Subcutaneous abdominal adipose tissue (tissue), 5 donors: ENCODE measurements around the gene PAPOLB.
"Not testable (repeated sequence)": the region's sequence is repeated elsewhere in the genome, so short reads cannot be mapped to it uniquely, and the experiment has no call there.

Experiments used
- H3K27ac ChIP-seq: one replicate; pipeline ENCODE4 v1.7.0; 2013; ENCODE audit warnings: low read depth, mild to moderate bottlenecking, inconsistent platforms, low read length, moderate library complexity
- H3K27me3 ChIP-seq, 5 donors: one replicate each; pipeline ENCODE4 v1.7.0; 2013; ENCODE audit warnings: low read length in 5 of 5, inconsistent platforms in 1 of 5; ENCODE audit not compliant: control insufficient read depth in 5 of 5, insufficient read depth in 4 of 5
- H3K36me3 ChIP-seq, 5 donors: one replicate each; pipeline ENCODE4 v1.7.0; 2013; ENCODE audit warnings: low read length in 5 of 5; ENCODE audit not compliant: control insufficient read depth in 5 of 5, insufficient read depth in 5 of 5
- H3K4me1 ChIP-seq, 5 donors: one replicate each; pipeline ENCODE4 v1.7.0; 2013; ENCODE audit warnings: low read length in 5 of 5, mild to moderate bottlenecking in 3 of 5, moderate library complexity in 1 of 5; ENCODE audit not compliant: control insufficient read depth in 5 of 5, insufficient read depth in 5 of 5
- H3K4me3 ChIP-seq, 5 donors: one replicate each; pipeline ENCODE4 v1.7.0; 2013; ENCODE audit warnings: low read length in 5 of 5, low read depth in 1 of 5
- H3K9ac ChIP-seq, 5 donors: one replicate each; pipeline ENCODE4 v1.7.0; 2013; ENCODE audit warnings: low read length in 5 of 5, mild to moderate bottlenecking in 4 of 5, moderate library complexity in 3 of 5
- H3K9me3 ChIP-seq, 5 donors: one replicate each; pipeline ENCODE4 v1.7.0; 2013; ENCODE audit warnings: low read length in 5 of 5; ENCODE audit not compliant: control insufficient read depth in 5 of 5
- donor health status: healthy.
- donor health status: healthy.
- donor health status: healthy.
- donor health status: healthy.
- donor health status: healthy.

PAPOLB gene

GRCh38 chr7:4861673-4862072 lies at the start of gene PAPOLB:
PAPOLB (minus strand) TSS chr7:4862030; CDS start chr7:4861810, 220 bp downstream.
- no peak within 1 kb of the TSS for H3K9ac ChIP-seq
- H3K36me3 ChIP-seq = no peaks in the 10 kb centered on the region
- peaks cover 0 to 7% (median 4%) of the 10 kb centered on the region in 5 donors for H3K27me3 ChIP-seq
- peaks cover 0 to 2% (median 0%) of the 10 kb centered on the region in 5 donors for H3K9me3 ChIP-seq
- no peak within 1 kb of the TSS for H3K27ac ChIP-seq
- peak within 1 kb of the TSS in 3 of 5 donors; percentile 34 to 58 (median 45) for H3K4me3 ChIP-seq
- H3K4me1 ChIP-seq = peaks cover 0 to 8% (median 0%) of the 10 kb centered on the region in 5 donors

- Histone ChIP-seq H3K9me3 (peaks cover 0 to 6% (median 3%) of the 10 kb centered on the region in 5 donors), H3K4me1 (no peaks in the 10 kb centered on the region), H3K27me3 (no peaks in the 10 kb centered on the region), H3K4me3 (no peak overlapping the region), H3K36me3 (no peaks in the 10 kb centered on the region), H3K9ac (no peak overlapping the region), H3K27ac (no peak overlapping the region)
Observed at GRCh38 chr7:4911111-4911828, 49.4 kb upstream of the PAPOLB start.

GRCh38 chr7:4906682-4907081 lies 44.9 kb upstream of the PAPOLB start:
- Histone ChIP-seq H3K9ac (no peak overlapping the region), H3K4me3 (no peak overlapping the region), H3K27me3 (peaks cover 2 to 15% (median 13%) of the 10 kb centered on the region in 5 donors), H3K27ac (no peak overlapping the region), H3K4me1 (no peaks in the 10 kb centered on the region), H3K9me3 (peaks cover 0 to 6% (median 3%) of the 10 kb centered on the region in 5 donors), H3K36me3 (no peaks in the 10 kb centered on the region)

- peaks cover 0 to 6% (median 3%) of the 10 kb centered on the region in 5 donors for H3K9me3 ChIP-seq
- no peaks in the 10 kb centered on the region for H3K4me1 ChIP-seq
- H3K4me3 ChIP-seq = no peak overlapping the region
- no peak overlapping the region for H3K27ac ChIP-seq
- no peak overlapping the region for H3K9ac ChIP-seq
- no peaks in the 10 kb centered on the region for H3K36me3 ChIP-seq
- H3K27me3 ChIP-seq = peaks cover 2 to 15% (median 13%) of the 10 kb centered on the region in 5 donors
Observed at GRCh38 chr7:4905171-4905570, 43.3 kb upstream of the PAPOLB start.

- H3K27me3 ChIP-seq = peaks cover 2 to 15% (median 13%) of the 10 kb centered on the region in 5 donors
- peaks cover 0 to 6% (median 3%) of the 10 kb centered on the region in 5 donors for H3K9me3 ChIP-seq
- H3K36me3 ChIP-seq = no peaks in the 10 kb centered on the region
- H3K9ac ChIP-seq = no peak overlapping the region
- no peak overlapping the region for H3K4me3 ChIP-seq
- H3K27ac ChIP-seq = no peak overlapping the region
- no peaks in the 10 kb centered on the region for H3K4me1 ChIP-seq
Observed at GRCh38 chr7:4904346-4904745, 42.5 kb upstream of the PAPOLB start.

- no peaks in the 10 kb centered on the region for H3K36me3 ChIP-seq
- H3K27me3 ChIP-seq = no peaks in the 10 kb centered on the region
- no peak overlapping the region for H3K9ac ChIP-seq
- no peaks in the 10 kb centered on the region for H3K4me1 ChIP-seq
- peaks cover 0 to 9% (median 6%) of the 10 kb centered on the region in 5 donors for H3K9me3 ChIP-seq
- H3K27ac ChIP-seq = no peak overlapping the region
- H3K4me3 ChIP-seq = no peak overlapping the region
Observed at GRCh38 chr7:4895766-4896165, 33.9 kb upstream of the PAPOLB start.

- Histone ChIP-seq H3K27ac (no peak overlapping the region), H3K9ac (no peak overlapping the region), H3K27me3 (no peaks in the 10 kb centered on the region), H3K9me3 (peaks cover 0 to 9% (median 6%) of the 10 kb centered on the region in 5 donors), H3K4me1 (no peaks in the 10 kb centered on the region), H3K4me3 (no peak overlapping the region), H3K36me3 (no peaks in the 10 kb centered on the region)
Observed at GRCh38 chr7:4894482-4894881, 32.7 kb upstream of the PAPOLB start.

- no peak overlapping the region for H3K27ac ChIP-seq
- no peaks in the 10 kb centered on the region for H3K27me3 ChIP-seq
- H3K4me1 ChIP-seq = no peaks in the 10 kb centered on the region
- no peak overlapping the region for H3K4me3 ChIP-seq
- H3K36me3 ChIP-seq = no peaks in the 10 kb centered on the region
- H3K9me3 ChIP-seq = peaks cover 0 to 9% (median 6%) of the 10 kb centered on the region in 5 donors
- H3K9ac ChIP-seq = no peak overlapping the region
Observed at GRCh38 chr7:4893929-4894475, 32.2 kb upstream of the PAPOLB start.

- H3K36me3 ChIP-seq, H3K27me3 ChIP-seq, H3K27ac ChIP-seq, H3K4me3 ChIP-seq, H3K9ac ChIP-seq, H3K4me1 ChIP-seq, H3K9me3 ChIP-seq: not testable (repeated sequence)
Observed at GRCh38 chr7:4893188-4893587, 31.4 kb upstream of the PAPOLB start.

- not testable (repeated sequence) for H3K4me1 ChIP-seq, H3K27ac ChIP-seq, H3K36me3 ChIP-seq, H3K27me3 ChIP-seq, H3K9ac ChIP-seq, H3K4me3 ChIP-seq, H3K9me3 ChIP-seq
Observed at GRCh38 chr7:4891522-4891921, 29.7 kb upstream of the PAPOLB start.
